ENCODE measurements around the gene CA10.

- TF ChIP-seq BRD4 (IDR thresholded peaks at IDR 0.05), result no peak
- TF ChIP-seq HMGN3 (IDR thresholded peaks at IDR 0.05; ENCODE audit: borderline replicate concordance, extremely low read depth, insufficient read length, low read depth, low read length), result no peak
Observed at GRCh38 chr17:52157603-52158449, 688 bp downstream of the CA10 start.

Data from K562 (cell line).